A549 (cell line): ENCODE results near the gene OR1J1. TPM values are rescaled to one million over a fixed set of nuclear protein-coding genes. Genes with fewer than 3 reads are reported as not detected.

ENCODE experiments used
- ATAC-seq, 2 experiments: fragments of 200-7000 bp in 1 of 2; fragments of >200 bp in 1 of 2; cut with Nextera tagmentation in 1 of 2; cut with Tn5 transposase in 1 of 2; 3 replicates each; pipeline versions ENCODE4 v1.8.0 to v1.9.1; 2018 to 2020; ENCODE audit warnings: mild to moderate bottlenecking in 1 of 2, moderate library complexity in 1 of 2
- CTCF ChIA-PET: fragments of 300-600 bp; sonication (Branson Sonifier 250); formaldehyde crosslinking; extraction: SDS; loops from one replicate; lab custom pipeline; 2021; ENCODE audit warnings: antibody characterized with exemption, inconsistent platforms; lab: Yijun Ruan, JAX
- POLR2A ChIA-PET: fragments of 350-600 bp; formaldehyde crosslinking; extraction: SDS; loops from one replicate; lab custom pipeline; 2021; ENCODE audit warnings: antibody characterized with exemption, inconsistent platforms; lab: Yijun Ruan, JAX
- DNase-seq, 2 experiments: peaks; one replicate each; pipeline versions ENCODE4 v3.0.0 to v3.0.0-alpha.2; 2011 to 2016; ENCODE audit warnings: low read depth in 1 of 2, low spot score in 1 of 2
- FAIRE-seq: peaks from 2 replicates; lab custom pipeline; 2011; peaks lifted over from hg19 to GRCh38; lab: Jason Lieb, UNC
- H3K27ac ChIP-seq, 2 experiments: fragments of >200 bp; sonication (Bioruptor Twin); formaldehyde crosslinking; 3 replicates each; pipeline ENCODE4 v1.5.1; 2016 to 2017
- H3K4me1 ChIP-seq: fragments of >200 bp; sonication (Bioruptor Twin); formaldehyde crosslinking; 3 replicates; pipeline ENCODE4 v1.6.1; 2016
- H3K4me2 ChIP-seq: fragments of >200 bp; sonication (Bioruptor Twin); formaldehyde crosslinking; 3 replicates; pipeline ENCODE4 v1.6.1; 2016
- H3K4me3 ChIP-seq: fragments of >200 bp; sonication (Bioruptor Twin); formaldehyde crosslinking; 3 replicates; pipeline ENCODE4 v1.5.1; 2016
- H3K9me3 ChIP-seq: fragments of >200 bp; sonication (Bioruptor Twin); formaldehyde crosslinking; 3 replicates; pipeline ENCODE4 v1.6.1; 2016
- CTCF ChIP-seq: fragments of >200 bp; sonication (Bioruptor Twin); formaldehyde crosslinking; IDR thresholded peaks from 3 replicates; pipeline ENCODE4 v1.5.1; 2016
- HOXB5 ChIP-seq: fragments of 250-450 bp; sonication (Bioruptor Pico); IDR thresholded peaks from 2 replicates; pipeline ENCODE4 v1.5.0; 2020; ENCODE audit warnings: mild to moderate bottlenecking, moderate library complexity
- KDM1A ChIP-seq: fragments of 200-600 bp; sonication (generic); IDR thresholded peaks from 2 replicates; pipeline ENCODE4 v1.6.1; 2016; ENCODE audit warnings: low read depth, mild to moderate bottlenecking
- MAFK ChIP-seq: fragments of 450-650 bp; IDR thresholded peaks from 2 replicates; pipeline ENCODE4 v1.6.1; 2014; ENCODE audit not compliant: partially characterized antibody
- MAX ChIP-seq: IDR thresholded peaks from 2 replicates; pipeline ENCODE4 v1.6.1; 2012
- NFE2L2 ChIP-seq: fragments of 150-350 bp; conservative IDR thresholded peaks from 2 replicates; pipeline ENCODE4 v1.6.1; 2014; ENCODE audit warnings: low read length
- POLR2A ChIP-seq: IDR thresholded peaks from 2 replicates; pipeline ENCODE4 v1.6.1; 2012; ENCODE audit warnings: mild to moderate bottlenecking, low read length
- RCOR1 ChIP-seq: fragments of 150-350 bp; IDR thresholded peaks from 2 replicates; pipeline ENCODE4 v1.6.1; 2014; ENCODE audit warnings: antibody characterized with exemption, low read length, low read depth
- SMC3 ChIP-seq: fragments of >200 bp; sonication (Bioruptor Twin); formaldehyde crosslinking; IDR thresholded peaks from 3 replicates; pipeline ENCODE4 v1.6.1; 2018; ENCODE audit warnings: inconsistent platforms
- WGBS: methylation state at CpG from one replicate; pipeline ENCODE4 v1.1.6; 2017; ENCODE audit errors: missing lambda C conversion rate; 5-methylcytosine and 5-hydroxymethylcytosine counted together
- polyA plus RNA-seq, 4 experiments: library from polyadenylated mRNA; depleted of rRNA in 3 of 4; stranded (reverse); fragments of >200 nt; fragmentation: RNase III in 1 of 4; extraction: RNeasy Plus Mini Kit Qiagen cat#74134 plus additional on column Dnase treatment in 1 of 4; gene quantifications; 2 replicates in 3 of 4; 3 replicates in 1 of 4; pipeline ENCODE4 v1.2.3, GENCODE V29; 2011 to 2017

Gene OR1J1
- polyA plus RNA-seq, 2 of the 4 experiments (the other 2 are of a cell fraction), result not detected

GRCh38 chr9:122444041-122444733 lies 33.5 kb downstream of the OR1J1 start:
- no peak overlapping the region for H3K4me3 ChIP-seq
- CTCF ChIA-PET, result interaction anchor here (1.1 to 2.4 kb wide), 5 partner anchors 9 to 345 kb away, joined by 3 to 11 read pairs (median 4); no protein-coding TSS in a partner anchor
- TF ChIP-seq MAX (no peak), HOXB5 (CRISPR knock-in tag) (no peak), CTCF (no peak), NFE2L2 (no peak), RCOR1 (no peak), KDM1A (no peak), SMC3 (no peak)
- TF ChIP-seq, all 56 proteins: peak for 0
- no peak overlapping the region for H3K27ac ChIP-seq
- no peak for ATAC-seq
- no peak for FAIRE-seq
- no peaks in the 10 kb centered on the region for H3K4me1 ChIP-seq
- 56% methylated on average over 5 of the region's 5 CpGs for WGBS
- no peak overlapping the region for H3K4me2 ChIP-seq
- no peaks in the 10 kb centered on the region for H3K9me3 ChIP-seq
- POLR2A ChIA-PET, result no interaction called here
- DNase-seq, result no peak

- no peak overlapping the region for H3K27ac ChIP-seq
- no peak for DNase-seq
- TF ChIP-seq MAFK (peak; percentile 87), POLR2A (no peak)
- TF ChIP-seq, all 56 proteins: peak for 1
- Histone ChIP-seq H3K4me3 (no peak overlapping the region), H3K4me2 (no peak overlapping the region), H3K4me1 (no peaks in the 10 kb centered on the region), H3K9me3 (no peaks in the 10 kb centered on the region)
- ChIA-PET CTCF (interaction anchor here (0.7 to 2.4 kb wide), 5 partner anchors 11 to 343 kb away, joined by 3 to 11 read pairs (median 4); no protein-coding TSS in a partner anchor), POLR2A (no interaction called here)
- no peak for FAIRE-seq
- ATAC-seq, result no peak
- WGBS, result 91% methylated on average over 1 of the region's 1 CpG
Observed at GRCh38 chr9:122442568-122442967, 35.2 kb downstream of the OR1J1 start.

Other genes starting within 250 kb of the OR1J1 start
- gene LHX6, start 249.0 kb downstream of the OR1J1 start, polyA plus RNA-seq (2011; rRNA removed), result 0.26 and 0.29 TPM in 2 replicates
- 0.14 to 0.38 TPM (median 0.20 TPM) in 3 replicates for gene LHX6, start 249.0 kb downstream of the OR1J1 start, polyA plus RNA-seq (2017; fragmentation: RNase III; extraction: RNeasy Plus Mini Kit Qiagen cat#74134 plus additional on column Dnase treatment)
- gene RBM18, start 213.1 kb downstream of the OR1J1 start, polyA plus RNA-seq (2011; rRNA removed), result 41.1 and 52.3 TPM in 2 replicates
- 13.3 to 13.8 TPM (median 13.5 TPM) in 3 replicates for gene RBM18, start 213.1 kb downstream of the OR1J1 start, polyA plus RNA-seq (2017; fragmentation: RNase III; extraction: RNeasy Plus Mini Kit Qiagen cat#74134 plus additional on column Dnase treatment)
- gene MRRF, start 213.0 kb downstream of the OR1J1 start, polyA plus RNA-seq (2011; rRNA removed), result 107 and 115 TPM in 2 replicates
- 62.5 to 71.5 TPM (median 63.6 TPM) in 3 replicates for gene MRRF, start 213.0 kb downstream of the OR1J1 start, polyA plus RNA-seq (2017; fragmentation: RNase III; extraction: RNeasy Plus Mini Kit Qiagen cat#74134 plus additional on column Dnase treatment)
- 0.41 and 0.49 TPM in 2 replicates for gene PTGS1, start 106.9 kb downstream of the OR1J1 start, polyA plus RNA-seq (2011; rRNA removed)
- gene PTGS1, start 106.9 kb downstream of the OR1J1 start, polyA plus RNA-seq (2017; fragmentation: RNase III; extraction: RNeasy Plus Mini Kit Qiagen cat#74134 plus additional on column Dnase treatment), result 0.77 to 1.6 TPM (median 1.0 TPM) in 3 replicates
- gene OR1J2, start 32.9 kb upstream of the OR1J1 start, polyA plus RNA-seq (2011; rRNA removed), result 0.17 and 0.21 TPM in 2 replicates
- gene OR1J2, start 32.9 kb upstream of the OR1J1 start, polyA plus RNA-seq (2017; fragmentation: RNase III; extraction: RNeasy Plus Mini Kit Qiagen cat#74134 plus additional on column Dnase treatment), result 0.09 to 0.21 TPM in 2 of 3 replicates, not detected in the other
- gene OR1J4, start 41.2 kb upstream of the OR1J1 start, polyA plus RNA-seq (2011; rRNA removed), result 0.23 and 0.30 TPM in 2 replicates
- 0.17 TPM in 1 of 3 replicates, not detected in the others for gene OR1J4, start 41.2 kb upstream of the OR1J1 start, polyA plus RNA-seq (2017; fragmentation: RNase III; extraction: RNeasy Plus Mini Kit Qiagen cat#74134 plus additional on column Dnase treatment)
- gene OR1N1, start 49.4 kb upstream of the OR1J1 start, polyA plus RNA-seq (2011; rRNA removed), result not detected in 2 replicates
- gene OR1N1, start 49.4 kb upstream of the OR1J1 start, polyA plus RNA-seq (2017; fragmentation: RNase III; extraction: RNeasy Plus Mini Kit Qiagen cat#74134 plus additional on column Dnase treatment), result not detected in 3 replicates
- gene OR1N2, start 75.2 kb upstream of the OR1J1 start, polyA plus RNA-seq (2011; rRNA removed), result not detected in 2 replicates
- not detected in 3 replicates for gene OR1N2, start 75.2 kb upstream of the OR1J1 start, polyA plus RNA-seq (2017; fragmentation: RNase III; extraction: RNeasy Plus Mini Kit Qiagen cat#74134 plus additional on column Dnase treatment)
- 0.05 TPM in 2 replicates for gene OR1L8, start 105.5 kb upstream of the OR1J1 start, polyA plus RNA-seq (2011; rRNA removed)
- gene OR1L8, start 105.5 kb upstream of the OR1J1 start, polyA plus RNA-seq (2017; fragmentation: RNase III; extraction: RNeasy Plus Mini Kit Qiagen cat#74134 plus additional on column Dnase treatment), result not detected in 3 replicates
- 0.28 and 0.50 TPM in 2 replicates for gene OR1Q1, start 136.8 kb upstream of the OR1J1 start, polyA plus RNA-seq (2011; rRNA removed)
- 0.10 to 0.11 TPM in 2 of 3 replicates, not detected in the other for gene OR1Q1, start 136.8 kb upstream of the OR1J1 start, polyA plus RNA-seq (2017; fragmentation: RNase III; extraction: RNeasy Plus Mini Kit Qiagen cat#74134 plus additional on column Dnase treatment)
- not detected in 2 replicates for gene OR1B1, start 179.7 kb upstream of the OR1J1 start, polyA plus RNA-seq (2011; rRNA removed)
- gene OR1B1, start 179.7 kb upstream of the OR1J1 start, polyA plus RNA-seq (2017; fragmentation: RNase III; extraction: RNeasy Plus Mini Kit Qiagen cat#74134 plus additional on column Dnase treatment), result not detected in 3 replicates
- gene OR1L1, start 183.8 kb upstream of the OR1J1 start, polyA plus RNA-seq (2011; rRNA removed), result not detected in 2 replicates
- gene OR1L1, start 183.8 kb upstream of the OR1J1 start, polyA plus RNA-seq (2017; fragmentation: RNase III; extraction: RNeasy Plus Mini Kit Qiagen cat#74134 plus additional on column Dnase treatment), result not detected in 3 replicates
- gene OR1L3, start 197.2 kb upstream of the OR1J1 start, polyA plus RNA-seq (2011; rRNA removed), result not detected in 2 replicates
- not detected in 3 replicates for gene OR1L3, start 197.2 kb upstream of the OR1J1 start, polyA plus RNA-seq (2017; fragmentation: RNase III; extraction: RNeasy Plus Mini Kit Qiagen cat#74134 plus additional on column Dnase treatment)
- gene OR1L4, start 246.1 kb upstream of the OR1J1 start, polyA plus RNA-seq (2011; rRNA removed), result not detected in 2 replicates
- not detected in 3 replicates for gene OR1L4, start 246.1 kb upstream of the OR1J1 start, polyA plus RNA-seq (2017; fragmentation: RNase III; extraction: RNeasy Plus Mini Kit Qiagen cat#74134 plus additional on column Dnase treatment)